Right lobe of liver (tissue), 6 donors: Measurements from ENCODE around the gene TTC7B. TPM values are rescaled to one million over a fixed set of nuclear protein-coding genes. Genes with fewer than 3 reads are reported as not detected.

Experiments
- ATAC-seq, 4 donors: fragments of 200-7000 bp; cut with Tn5 transposase; one replicate each; pipeline ENCODE4 v1.9.1; 2020; ENCODE audit warnings: mild to moderate bottlenecking in 4 of 4, moderate library complexity in 4 of 4
- DNase-seq, 3 donors: peaks; one replicate each; pipeline ENCODE4 v3.0.0-alpha.2; 2020
- H3K27ac ChIP-seq, 3 donors: fragments of 200-600 bp; one replicate each; pipeline ENCODE4 v1.8.0; 2022
- H3K27me3 ChIP-seq, 2 donors: fragments of 200-600 bp; one replicate each; pipeline ENCODE4 v1.8.0; 2022
- H3K36me3 ChIP-seq, 4 donors: fragments of 200-600 bp; sonication (generic) in 1 of 4; one replicate each; pipeline versions ENCODE4 v1.5.1 to v1.8.0; 2017 to 2022; ENCODE audit warnings: control low read depth in 1 of 4
- H3K4me1 ChIP-seq, 4 donors: fragments of 200-600 bp; sonication (generic) in 1 of 4; one replicate each; pipeline versions ENCODE4 v1.5.1 to v1.8.0; 2017 to 2022; ENCODE audit warnings: control low read depth in 1 of 4
- H3K4me3 ChIP-seq, 3 donors: fragments of 200-600 bp; one replicate each; pipeline ENCODE4 v1.8.0; 2022
- H3K9me3 ChIP-seq, 4 donors: fragments of 200-600 bp; sonication (generic) in 1 of 4; one replicate each; pipeline versions ENCODE4 v1.5.1 to v1.8.0; 2017 to 2022; ENCODE audit warnings: control low read depth in 1 of 4
- POLR2A ChIP-seq: fragments of 450-650 bp; IDR thresholded peaks from one replicate; pipeline ENCODE4 v1.6.1; 2017; ENCODE audit warnings: antibody characterized with exemption, mild to moderate bottlenecking
- WGBS: methylation state at CpG from one replicate; pipeline ENCODE4 v1.1.6; 2018; ENCODE audit warnings: low coverage, low lambda C conversion rate; ENCODE audit not compliant: insufficient coverage; ENCODE audit errors: missing lambda C conversion rate; 5-methylcytosine and 5-hydroxymethylcytosine counted together
- intact Hi-C, 2 donors: fragments of 100-400 bp; cut with DNase I; formaldehyde crosslinking; loops; one replicate each; pipeline versions ENCODE4 v1.11.2 to v1.14.1; 2022
- total RNA-seq, 6 experiments: library from RNA; depleted of rRNA in 2 of 6; stranded (reverse); fragments of >200 nt in 2 of 6; fragmentation: NEBNext Ultra II Directional in 3 of 6; extraction: Animal tissue kit (Norgen Biotek cat#: 25700) in 3 of 6; gene quantifications; one replicate each; pipeline versions ENCODE4 v1.1.0 to v1.2.4, GENCODE V29; 2016 to 2023
- TF ChIP-seq, protein P1 (sequence below), 4 donors: fragments of 200-600 bp in 3 of 4; fragments of 450-650 bp in 1 of 4; IDR thresholded peaks; one replicate each; pipeline versions ENCODE4 v1.5.1 to v1.8.0; 2016 to 2022; ENCODE audit warnings: antibody characterized with exemption in 4 of 4, mild to moderate bottlenecking in 2 of 4
- donor health status: DM: no; HTN: yes; CAD: no.
- donor health status: DM: no; HTN: no; CAD: no.
- donor health status: DM: no; HTN: no; CAD: no.
- donor health status: DM: no; HTN: yes; CAD: no.
- donor health status: DM: no; HTN: yes; CAD: no.

Gene TTC7B
- total RNA-seq, 6 experiments from 2014 or later, result 18.4 to 56.1 (median 37.5) TPM

DNA sequence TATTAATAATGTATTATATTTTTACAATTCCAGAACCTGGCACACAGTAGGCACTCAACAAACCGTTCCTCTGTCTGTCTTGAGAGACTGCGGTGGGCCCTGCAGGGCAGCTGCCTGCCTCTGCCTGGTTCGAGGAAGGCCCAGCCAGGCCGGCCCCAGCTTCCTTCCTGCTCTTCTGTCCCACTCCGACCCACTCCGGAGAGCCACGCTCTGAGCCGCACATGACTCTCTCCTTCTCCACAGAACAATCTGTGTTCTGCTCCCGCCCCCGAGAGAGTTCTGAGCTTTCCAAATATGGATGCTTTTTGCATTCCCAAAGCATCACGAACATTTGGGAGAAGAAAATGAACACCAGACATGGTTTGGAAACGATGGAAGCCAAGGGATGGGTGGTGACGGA, 57.3 kb downstream of the TTC7B start:
- no peaks in the 10 kb centered on the region for H3K36me3 ChIP-seq
- H3K4me3 ChIP-seq, result peak overlapping the region; percentile 22 to 58 (median 45)
- ATAC-seq (peak; percentile 40 to 65 (median 52)), DNase-seq (peak; percentile 61 to 65 (median 65))
- WGBS, result 50% methylated on average over 11 of the region's 13 CpGs
- TF ChIP-seq, protein P1, sequence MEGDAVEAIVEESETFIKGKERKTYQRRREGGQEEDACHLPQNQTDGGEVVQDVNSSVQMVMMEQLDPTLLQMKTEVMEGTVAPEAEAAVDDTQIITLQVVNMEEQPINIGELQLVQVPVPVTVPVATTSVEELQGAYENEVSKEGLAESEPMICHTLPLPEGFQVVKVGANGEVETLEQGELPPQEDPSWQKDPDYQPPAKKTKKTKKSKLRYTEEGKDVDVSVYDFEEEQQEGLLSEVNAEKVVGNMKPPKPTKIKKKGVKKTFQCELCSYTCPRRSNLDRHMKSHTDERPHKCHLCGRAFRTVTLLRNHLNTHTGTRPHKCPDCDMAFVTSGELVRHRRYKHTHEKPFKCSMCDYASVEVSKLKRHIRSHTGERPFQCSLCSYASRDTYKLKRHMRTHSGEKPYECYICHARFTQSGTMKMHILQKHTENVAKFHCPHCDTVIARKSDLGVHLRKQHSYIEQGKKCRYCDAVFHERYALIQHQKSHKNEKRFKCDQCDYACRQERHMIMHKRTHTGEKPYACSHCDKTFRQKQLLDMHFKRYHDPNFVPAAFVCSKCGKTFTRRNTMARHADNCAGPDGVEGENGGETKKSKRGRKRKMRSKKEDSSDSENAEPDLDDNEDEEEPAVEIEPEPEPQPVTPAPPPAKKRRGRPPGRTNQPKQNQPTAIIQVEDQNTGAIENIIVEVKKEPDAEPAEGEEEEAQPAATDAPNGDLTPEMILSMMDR (IDR thresholded peaks at IDR 0.05), result no peak
- no peak for TF ChIP-seq POLR2A
- intact Hi-C loops, result no loop called here
- H3K9me3 ChIP-seq, result peaks cover 0 to 7% (median 0%) of the 10 kb centered on the region in 4 donors
- H3K4me1 ChIP-seq, result peaks cover 0 to 15% (median 2%) of the 10 kb centered on the region in 4 donors
- H3K27ac ChIP-seq, result peak overlapping the region; percentile 58 to 88 (median 74)
- no peaks in the 10 kb centered on the region for H3K27me3 ChIP-seq

DNA sequence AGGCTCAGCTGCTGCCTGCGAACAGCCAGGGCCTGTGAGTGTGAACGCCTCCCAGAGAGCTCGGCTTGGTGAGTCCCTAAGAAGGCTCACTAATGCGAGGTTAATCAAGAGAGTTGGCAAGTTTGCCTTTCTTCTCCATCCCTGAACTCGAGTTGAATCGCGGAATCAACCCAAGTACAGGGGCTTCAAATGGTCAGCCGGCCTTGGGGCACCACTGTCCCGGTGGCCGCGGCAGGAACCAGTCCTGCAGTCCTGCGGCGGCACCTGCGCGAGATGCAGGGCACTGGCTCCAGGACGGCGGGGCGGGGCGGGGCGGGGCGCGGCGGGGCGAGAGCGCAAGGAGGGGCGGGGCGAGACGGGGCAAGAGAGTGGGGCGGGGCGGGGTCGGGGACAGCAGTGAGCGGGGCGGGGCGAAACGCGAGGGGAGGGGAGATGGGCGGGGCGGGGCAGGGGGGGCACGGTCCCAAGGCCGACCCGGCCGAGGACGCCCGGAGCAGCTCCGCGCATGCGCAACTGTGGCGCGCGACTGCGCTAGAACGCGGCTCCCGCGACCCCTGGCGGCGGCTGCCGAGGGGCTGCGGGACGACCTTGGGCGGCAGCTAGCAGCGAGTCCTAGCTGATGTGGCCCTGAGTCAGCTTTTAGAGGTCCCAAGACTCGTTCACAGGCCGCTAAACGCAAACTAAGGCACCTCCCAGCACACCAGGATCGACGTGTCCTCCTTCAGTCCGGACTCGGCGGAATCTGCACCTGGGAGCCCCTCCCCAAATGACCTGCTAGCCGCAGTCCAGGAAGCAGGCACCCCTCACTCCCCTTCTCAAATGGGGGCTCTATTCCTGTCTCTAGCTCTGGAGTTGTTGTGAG, 58.0 kb downstream of the TTC7B start:
- H3K9me3 ChIP-seq, result peaks cover 0 to 4% (median 0%) of the 10 kb centered on the region in 4 donors
- no peaks in the 10 kb centered on the region for H3K27me3 ChIP-seq
- H3K27ac ChIP-seq, result peak overlapping the region; percentile 58 to 88 (median 74)
- intact Hi-C loops, result no loop called here
- H3K4me3 ChIP-seq, result peak overlapping the region; percentile 22 to 58 (median 45)
- WGBS, result 2% methylated on average over 34 of the region's 71 CpGs
- DNase-seq (peak; percentile 91 to 95 (median 95)), ATAC-seq (peak; percentile 91 to 95 (median 93))
- TF ChIP-seq, protein P1 (IDR thresholded peaks at IDR 0.05), result peak; percentile 83 to 92 (median 88)
- TF ChIP-seq POLR2A, result peak; percentile 51
- H3K36me3 ChIP-seq, result no peaks in the 10 kb centered on the region
- H3K4me1 ChIP-seq, result peaks cover 0 to 15% (median 2%) of the 10 kb centered on the region in 4 donors

DNA sequence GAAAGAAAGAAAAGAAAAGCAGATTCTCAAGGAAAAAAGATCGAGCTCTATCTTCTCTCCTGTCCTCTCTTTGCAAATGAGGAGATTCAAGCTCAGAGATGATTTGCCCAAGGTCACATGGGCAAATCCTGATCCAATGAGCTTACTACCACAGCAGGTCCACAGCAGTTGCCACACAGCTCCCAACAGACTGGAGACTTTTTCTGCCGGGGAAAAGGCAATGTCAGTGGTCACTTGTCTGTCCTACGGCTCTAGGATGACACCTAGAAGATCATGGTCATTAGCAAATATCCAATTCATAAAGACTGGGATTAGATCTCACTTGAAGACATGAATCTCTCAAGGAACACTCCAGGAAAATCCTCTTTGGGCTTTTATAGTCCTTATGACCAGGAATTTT, 58.8 kb downstream of the TTC7B start:
- no peak overlapping the region for H3K27ac ChIP-seq
- 80% methylated on average over 3 of the region's 3 CpGs for WGBS

DNA sequence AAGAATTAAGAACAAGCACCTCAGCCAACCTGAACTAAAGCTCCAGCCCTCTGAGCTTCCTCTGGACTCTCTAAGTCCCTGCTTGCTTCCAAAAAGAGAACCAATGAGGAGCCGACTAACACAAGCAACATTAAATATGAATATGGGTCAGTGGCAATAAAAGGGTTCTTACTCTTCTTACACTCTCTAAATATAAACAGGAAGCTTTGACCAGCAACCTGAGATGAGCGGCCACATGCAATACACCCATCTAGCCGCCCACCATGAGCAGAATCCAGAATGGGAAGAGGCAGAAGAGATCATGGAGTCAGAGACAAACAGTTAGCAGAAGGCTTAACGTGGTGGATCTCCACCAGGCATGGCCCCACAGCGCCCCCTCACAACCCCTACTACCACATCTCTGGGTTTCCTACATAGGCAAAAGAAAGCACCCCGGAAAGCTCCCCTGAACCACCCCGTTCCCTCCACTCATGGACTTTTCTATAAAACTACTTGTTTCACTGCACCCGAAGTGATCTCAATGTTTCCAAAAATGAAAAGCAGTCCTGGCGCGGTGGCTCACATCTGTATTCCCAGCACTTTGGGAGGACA, 59.4 kb downstream of the TTC7B start:
- ATAC-seq (no peak), DNase-seq (peak in 1 of 3 donors; percentile 36)
- Histone ChIP-seq H3K27me3 (no peaks in the 10 kb centered on the region), H3K4me3 (no peak overlapping the region), H3K27ac (no peak overlapping the region), H3K36me3 (no peaks in the 10 kb centered on the region), H3K4me1 (peaks cover 0 to 15% (median 2%) of the 10 kb centered on the region in 4 donors), H3K9me3 (no peaks in the 10 kb centered on the region)
- intact Hi-C loops, result no loop called here
- TF ChIP-seq, protein P1 (IDR thresholded peaks at IDR 0.05), result no peak
- no peak for TF ChIP-seq POLR2A
- WGBS, result 94% methylated on average over 7 of the region's 10 CpGs

More for the DNA sequence above, 58.8 kb downstream of the TTC7B start:
- no peaks in the 10 kb centered on the region for H3K27me3 ChIP-seq
- peak in 1 of 3 donors; percentile 28 for DNase-seq
- ATAC-seq, result no peak
- intact Hi-C loops, result no loop called here
- TF ChIP-seq, protein P1 (IDR thresholded peaks at IDR 0.05), result no peak
- TF ChIP-seq POLR2A, result no peak
- H3K4me1 ChIP-seq, result peaks cover 0 to 15% (median 2%) of the 10 kb centered on the region in 4 donors
- H3K36me3 ChIP-seq, result no peaks in the 10 kb centered on the region
- H3K9me3 ChIP-seq, result no peaks in the 10 kb centered on the region
- H3K4me3 ChIP-seq, result no peak overlapping the region
